OCI-LY7 (cell line): ENCODE data around the gene LMNTD2. TPM values are rescaled to one million over a fixed set of nuclear protein-coding genes. Genes with fewer than 3 reads are reported as not detected.
A peak's percentile ranks its signal among the peaks of the same experiment; 100 is the strongest.

ENCODE experiments used
- BruUV-seq: library from RNA; stranded (reverse); fragments of 400-500 nt; replicated peaks from 2 replicates; lab custom pipeline; 2021; lab: Mats Ljungman, UMichigan
- CTCF ChIA-PET: fragments of 300-600 bp; sonication (Branson Sonifier 250); formaldehyde crosslinking; loops from one replicate; lab custom pipeline; 2022; ENCODE audit warnings: antibody characterized with exemption; ENCODE audit not compliant: unreplicated experiment; lab: Charles Lee
- POLR2A ChIA-PET: fragments of 300-600 bp; sonication (Branson Sonifier 250); formaldehyde crosslinking; loops from one replicate; lab custom pipeline; 2022; ENCODE audit warnings: antibody characterized with exemption; lab: Charles Lee
- DNase-seq: peaks from one replicate; pipeline ENCODE4 v3.0.0-alpha.2; 2015; ENCODE audit warnings: low spot score
- H2AFZ ChIP-seq: fragments of 200-600 bp; sonication (generic), shearing (Covaris generic); 2 replicates; pipeline ENCODE4 v1.6.1; 2014; ENCODE audit warnings: mild to moderate bottlenecking, antibody characterized with exemption, low read length, moderate library complexity
- H3K27ac ChIP-seq: fragments of 200-600 bp; sonication (generic); 2 replicates; pipeline ENCODE4 v1.5.1; 2014; ENCODE audit warnings: mixed run types, low read depth, mild to moderate bottlenecking, moderate library complexity, low read length, inconsistent platforms; ENCODE audit not compliant: poor library complexity, severe bottlenecking
- H3K36me3 ChIP-seq: fragments of 200-600 bp; sonication (generic); 2 replicates; pipeline ENCODE4 v1.6.1; 2014; ENCODE audit warnings: mild to moderate bottlenecking, antibody characterized with exemption, low read length, moderate library complexity, mixed read lengths; ENCODE audit not compliant: insufficient read depth
- H3K4me1 ChIP-seq: fragments of 200-600 bp; sonication (generic); 2 replicates; pipeline ENCODE4 v1.5.1; 2014; ENCODE audit warnings: mild to moderate bottlenecking, low read length; ENCODE audit not compliant: insufficient read depth, poor library complexity, severe bottlenecking
- H3K4me2 ChIP-seq: fragments of 200-600 bp; sonication (generic); 2 replicates; pipeline ENCODE4 v1.6.1; 2014; ENCODE audit warnings: mild to moderate bottlenecking, low read length
- H3K4me3 ChIP-seq: fragments of 200-600 bp; sonication (generic); 2 replicates; pipeline ENCODE4 v1.5.1; 2014; ENCODE audit warnings: mild to moderate bottlenecking, low read depth, low read length; ENCODE audit not compliant: poor library complexity, severe bottlenecking
- H3K79me2 ChIP-seq: fragments of 200-600 bp; sonication (generic); 2 replicates; pipeline ENCODE4 v1.6.1; 2016; ENCODE audit warnings: low read depth, mild to moderate bottlenecking, low read length, moderate library complexity, mixed read lengths; ENCODE audit not compliant: insufficient read depth
- H3K9me2 ChIP-seq: fragments of 200-600 bp; sonication (generic); 2 replicates; pipeline ENCODE4 v1.6.1; 2016; ENCODE audit warnings: mild to moderate bottlenecking, low read length, mixed read lengths; ENCODE audit not compliant: insufficient read depth
- H3K9me3 ChIP-seq: fragments of 200-600 bp; sonication (generic); 2 replicates; pipeline ENCODE4 v1.6.1; 2014; ENCODE audit warnings: mild to moderate bottlenecking, mixed run types, low read length, mixed read lengths
- H4K20me1 ChIP-seq: fragments of 200-600 bp; sonication (generic); 2 replicates; pipeline ENCODE4 v1.6.1; 2014; ENCODE audit warnings: mild to moderate bottlenecking, antibody characterized with exemption, low read length, moderate library complexity, mixed read lengths; ENCODE audit not compliant: insufficient read depth
- EZH2phosphoT487 ChIP-seq: fragments of 200-600 bp; sonication (generic); IDR thresholded peaks from 2 replicates; pipeline ENCODE4 v1.6.1; 2018; ENCODE audit warnings: low read depth, borderline replicate concordance, mild to moderate bottlenecking, mixed run types, antibody characterized with exemption, low read length, moderate library complexity, mixed read lengths
- intact Hi-C: fragments of 100-400 bp; cut with micrococcal nuclease; formaldehyde crosslinking; loops from one replicate; pipeline ENCODE4 v1.10.0; 2022; ENCODE audit not compliant: unreplicated experiment
- total RNA-seq, 2 experiments: library from RNA; depleted of rRNA in 1 of 2; stranded (reverse); fragments of >200 nt in 1 of 2; shearing (Covaris generic) in 1 of 2; gene quantifications; 2 replicates each; pipeline ENCODE4 v1.2.3, GENCODE V29; 2014 to 2022
- TF ChIP-seq, protein P1 (sequence below): fragments of 200-600 bp; sonication (generic); conservative IDR thresholded peaks from 2 replicates; pipeline ENCODE4 v1.5.1; 2014; ENCODE audit warnings: mild to moderate bottlenecking, antibody characterized with exemption, low read length, moderate library complexity, mixed read lengths

The LMNTD2 gene
- total RNA-seq, 2 experiments from 2014 or later: 4.7 to 17.7 TPM

- Histone ChIP-seq H3K9me3 (no peaks in the 10 kb centered on the region), H3K27ac (no peak overlapping the region), H3K4me3 (peak overlapping the region; percentile 86), H3K4me1 (peaks cover 21% of the 10 kb centered on the region), H3K4me2 (peak overlapping the region; percentile 97), H3K36me3 (no peaks in the 10 kb centered on the region), H3K9me2 (no peaks in the 10 kb centered on the region), H3K79me2 (no peaks in the 10 kb centered on the region), H2AFZ (peak overlapping the region; percentile 35; the same call in 1 of the 2 replicates), H4K20me1 (no peaks in the 10 kb centered on the region)
- ChIA-PET CTCF (interaction anchor here (0.5 kb wide), 1 partner anchor 161 kb away, joined by 4 read pairs; no protein-coding TSS in a partner anchor), POLR2A (interaction anchor here (0.5 to 1.0 kb wide), 2 partner anchors 14 to 206 kb away, joined by 3 read pairs; no protein-coding TSS in a partner anchor)
- intact Hi-C loops: loop anchor here (1.0 kb wide), 1 partner anchor 18 kb away; no protein-coding TSS in a partner anchor
- DNase-seq: no peak
- BruUV-seq: no TSS peak
- TF ChIP-seq, protein P1, sequence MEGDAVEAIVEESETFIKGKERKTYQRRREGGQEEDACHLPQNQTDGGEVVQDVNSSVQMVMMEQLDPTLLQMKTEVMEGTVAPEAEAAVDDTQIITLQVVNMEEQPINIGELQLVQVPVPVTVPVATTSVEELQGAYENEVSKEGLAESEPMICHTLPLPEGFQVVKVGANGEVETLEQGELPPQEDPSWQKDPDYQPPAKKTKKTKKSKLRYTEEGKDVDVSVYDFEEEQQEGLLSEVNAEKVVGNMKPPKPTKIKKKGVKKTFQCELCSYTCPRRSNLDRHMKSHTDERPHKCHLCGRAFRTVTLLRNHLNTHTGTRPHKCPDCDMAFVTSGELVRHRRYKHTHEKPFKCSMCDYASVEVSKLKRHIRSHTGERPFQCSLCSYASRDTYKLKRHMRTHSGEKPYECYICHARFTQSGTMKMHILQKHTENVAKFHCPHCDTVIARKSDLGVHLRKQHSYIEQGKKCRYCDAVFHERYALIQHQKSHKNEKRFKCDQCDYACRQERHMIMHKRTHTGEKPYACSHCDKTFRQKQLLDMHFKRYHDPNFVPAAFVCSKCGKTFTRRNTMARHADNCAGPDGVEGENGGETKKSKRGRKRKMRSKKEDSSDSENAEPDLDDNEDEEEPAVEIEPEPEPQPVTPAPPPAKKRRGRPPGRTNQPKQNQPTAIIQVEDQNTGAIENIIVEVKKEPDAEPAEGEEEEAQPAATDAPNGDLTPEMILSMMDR: no peak
- no peak for TF ChIP-seq EZH2phosphoT487
These were observed 838 bp upstream of the LMNTD2 start for GRCh38 chr11:561148-562003.

DNA sequence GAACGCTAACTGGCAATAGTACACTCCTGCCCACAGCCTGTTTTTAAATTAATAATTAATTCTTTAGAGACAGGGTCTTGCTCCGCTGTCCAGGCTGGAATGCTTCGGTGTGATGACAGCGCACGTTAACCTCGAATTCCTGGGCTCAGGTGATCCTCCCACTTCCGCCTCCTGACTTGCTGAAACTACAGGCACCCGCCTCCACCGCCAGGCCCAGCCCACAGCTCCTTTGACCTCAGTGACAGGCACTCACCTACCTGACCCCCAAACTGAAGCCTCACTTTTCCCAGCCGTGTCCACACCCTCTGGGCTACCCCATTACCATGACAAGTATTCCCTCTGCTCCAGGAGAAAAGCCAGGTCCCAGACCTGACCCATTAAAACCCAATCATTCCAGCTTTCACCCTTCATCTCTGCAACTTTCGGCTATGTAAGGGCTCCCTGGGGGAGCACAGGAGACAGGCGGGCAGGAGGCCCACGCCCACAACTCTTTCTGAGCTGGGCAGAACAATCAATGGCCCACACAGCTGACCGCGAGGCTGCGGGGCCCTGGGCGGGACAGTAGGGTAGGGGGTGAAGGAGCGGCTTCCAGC, 730 bp downstream of the LMNTD2 start:
- Histone ChIP-seq H4K20me1 (no peaks in the 10 kb centered on the region), H3K4me2 (peak overlapping the region; percentile 77), H3K4me3 (peak overlapping the region; percentile 73), H3K4me1 (peaks cover 32% of the 10 kb centered on the region), H3K9me3 (no peaks in the 10 kb centered on the region), H3K27ac (no peak overlapping the region), H3K79me2 (no peaks in the 10 kb centered on the region), H3K36me3 (no peaks in the 10 kb centered on the region), H2AFZ (no peak overlapping the region; the same call in 1 of the 2 replicates), H3K9me2 (no peaks in the 10 kb centered on the region)
- BruUV-seq: no TSS peak
- ChIA-PET CTCF (no interaction called here), POLR2A (interaction anchor here (0.9 to 1.1 kb wide), 2 partner anchors 16 to 42 kb away, joined by 4 to 5 read pairs; partner anchors contain the start of gene PHRF1)
- intact Hi-C loops: loop anchor here (5.0 kb wide), 1 partner anchor 162 kb away; no protein-coding TSS in a partner anchor
- DNase-seq: no peak
- TF ChIP-seq, protein P1: no peak
- TF ChIP-seq EZH2phosphoT487: no peak
